HEK293 (cell line): ENCODE data around the gene RSPRY1.
A peak's percentile ranks its signal among the peaks of the same experiment; 100 is the strongest.

Experiments used
- CTCF ChIA-PET: fragments of 350-600 bp; formaldehyde crosslinking; extraction: SDS; loops from one replicate; lab custom pipeline; 2021; ENCODE audit warnings: antibody characterized with exemption; lab: Yijun Ruan, JAX
- POLR2A ChIA-PET: fragments of 300-600 bp; formaldehyde crosslinking; extraction: SDS; loops from one replicate; lab custom pipeline; 2020; ENCODE audit warnings: antibody characterized with exemption, inconsistent platforms; lab: Yijun Ruan, JAX
- H3K27ac ChIP-seq: fragments of 200-500 bp; sonication (Bioruptor generic); 2 replicates; pipeline ENCODE4 v1.5.1; 2014; ENCODE audit warnings: low read depth, low read length, control low read depth, inconsistent platforms; ENCODE audit errors: extremely low read depth
- H3K36me3 ChIP-seq, 2 experiments: fragments of 200-500 bp in 1 of 2; sonication (Bioruptor generic) in 1 of 2; 1 replicate in 1 of 2; 2 replicates in 1 of 2; pipeline ENCODE4 v1.5.1; 2014 to 2017; ENCODE audit warnings: inconsistent platforms in 2 of 2, low read length in 2 of 2; ENCODE audit not compliant: control insufficient read depth in 2 of 2, insufficient read depth in 1 of 2
- H3K4me1 ChIP-seq: fragments of 200-500 bp; sonication (Bioruptor generic); 2 replicates; pipeline ENCODE4 v1.5.1; 2014; ENCODE audit warnings: mild to moderate bottlenecking, low read length, inconsistent platforms; ENCODE audit not compliant: control insufficient read depth, insufficient read depth
- H3K4me3 ChIP-seq: 2 replicates; pipeline ENCODE4 v1.5.1; 2011; ENCODE audit warnings: low read depth, mild to moderate bottlenecking, control low read depth, low read length, moderate library complexity
- H3K9me3 ChIP-seq: fragments of 200-500 bp; sonication (Bioruptor generic); 2 replicates; pipeline ENCODE4 v1.5.1; 2014; ENCODE audit warnings: low read depth, low read length, inconsistent platforms; ENCODE audit not compliant: control insufficient read depth, insufficient read depth
- GLIS2 ChIP-seq: fragments of 450-650 bp; formaldehyde crosslinking; IDR thresholded peaks from 2 replicates; pipeline ENCODE4 v1.5.1; 2016; ENCODE audit warnings: missing biosample characterization, missing genetic modification characterization
- IKZF3 ChIP-seq: fragments of 450-650 bp; IDR thresholded peaks from 2 replicates; pipeline ENCODE4 v1.5.0; 2018; ENCODE audit warnings: missing biosample characterization, mild to moderate bottlenecking, missing genetic modification characterization, moderate library complexity
- OSR2 ChIP-seq: fragments of 450-650 bp; formaldehyde crosslinking; IDR thresholded peaks from 2 replicates; pipeline ENCODE4 v1.5.1; 2016; ENCODE audit warnings: missing biosample characterization, missing genetic modification characterization
- TSHZ1 ChIP-seq: fragments of 450-650 bp; formaldehyde crosslinking; IDR thresholded peaks from 2 replicates; pipeline ENCODE4 v1.5.1; 2016; ENCODE audit warnings: missing biosample characterization, missing genetic modification characterization, borderline replicate concordance
- ZBTB44 ChIP-seq: fragments of 450-650 bp; IDR thresholded peaks from 2 replicates; pipeline ENCODE4 v1.5.1; 2018; ENCODE audit warnings: missing biosample characterization, mild to moderate bottlenecking, missing genetic modification characterization
- ZFHX2 ChIP-seq: fragments of 450-650 bp; formaldehyde crosslinking; conservative IDR thresholded peaks from 2 replicates; pipeline ENCODE4 v1.5.1; 2016; ENCODE audit warnings: missing biosample characterization, missing genetic modification characterization
- ZFP69B ChIP-seq: fragments of 450-650 bp; formaldehyde crosslinking; IDR thresholded peaks from 2 replicates; pipeline ENCODE4 v1.5.1; 2016; ENCODE audit warnings: missing biosample characterization, missing genetic modification characterization
- ZNF138 ChIP-seq: fragments of 450-650 bp; formaldehyde crosslinking; IDR thresholded peaks from 2 replicates; pipeline ENCODE4 v1.5.1; 2016; ENCODE audit warnings: missing biosample characterization, missing genetic modification characterization, borderline replicate concordance
- ZNF19 ChIP-seq: fragments of 450-650 bp; formaldehyde crosslinking; IDR thresholded peaks from 2 replicates; pipeline ENCODE4; 2016; ENCODE audit warnings: missing biosample characterization, missing genetic modification characterization, low read depth
- ZNF214 ChIP-seq: fragments of 450-650 bp; formaldehyde crosslinking; IDR thresholded peaks from 2 replicates; pipeline ENCODE4 v1.5.1; 2017; ENCODE audit warnings: missing biosample characterization, mild to moderate bottlenecking, missing genetic modification characterization, borderline replicate concordance
- ZNF335 ChIP-seq: fragments of 450-650 bp; formaldehyde crosslinking; conservative IDR thresholded peaks from 2 replicates; pipeline ENCODE4 v1.5.1; 2016; ENCODE audit warnings: missing biosample characterization, missing genetic modification characterization
- ZNF426 ChIP-seq: fragments of 450-650 bp; formaldehyde crosslinking; IDR thresholded peaks from 2 replicates; pipeline ENCODE4 v1.5.1; 2017; ENCODE audit warnings: missing biosample characterization, missing genetic modification characterization, mild to moderate bottlenecking, inconsistent platforms, moderate library complexity
- ZNF513 ChIP-seq: fragments of 450-650 bp; IDR thresholded peaks from 2 replicates; pipeline ENCODE4 v1.5.1; 2018; ENCODE audit warnings: missing biosample characterization, missing genetic modification characterization
- ZNF544 ChIP-seq: fragments of 450-650 bp; formaldehyde crosslinking; IDR thresholded peaks from 2 replicates; pipeline ENCODE4 v1.5.0; 2017; ENCODE audit warnings: missing biosample characterization, missing genetic modification characterization
- ZNF585B ChIP-seq: fragments of 450-650 bp; formaldehyde crosslinking; IDR thresholded peaks from 2 replicates; pipeline ENCODE4 v1.5.1; 2016; ENCODE audit warnings: missing biosample characterization, missing genetic modification characterization
- ZNF626 ChIP-seq: fragments of 450-650 bp; sonication (Bioruptor Pico); formaldehyde crosslinking; IDR thresholded peaks from 2 replicates; pipeline ENCODE4 v1.5.1; 2018; ENCODE audit warnings: missing biosample characterization, missing genetic modification characterization, inconsistent platforms
- ZNF664 ChIP-seq: fragments of 450-650 bp; formaldehyde crosslinking; IDR thresholded peaks from 2 replicates; pipeline ENCODE4 v1.5.1; 2016; ENCODE audit warnings: missing biosample characterization, missing genetic modification characterization
- ZNF670 ChIP-seq: fragments of 450-650 bp; formaldehyde crosslinking; IDR thresholded peaks from 2 replicates; pipeline ENCODE4 v1.5.1; 2016; ENCODE audit warnings: missing biosample characterization, missing genetic modification characterization, low read depth
- ZNF704 ChIP-seq: fragments of 450-650 bp; formaldehyde crosslinking; IDR thresholded peaks from 2 replicates; pipeline ENCODE4 v1.5.1; 2016; ENCODE audit warnings: missing biosample characterization, missing genetic modification characterization
- ZNF707 ChIP-seq: fragments of 450-650 bp; formaldehyde crosslinking; IDR thresholded peaks from 2 replicates; pipeline ENCODE4 v1.5.1; 2016; ENCODE audit warnings: missing biosample characterization, missing genetic modification characterization
- TF ChIP-seq, protein P1 (sequence below): fragments of 450-650 bp; formaldehyde crosslinking; IDR thresholded peaks from 2 replicates; pipeline ENCODE4 v1.5.1; 2016; ENCODE audit warnings: missing biosample characterization, missing genetic modification characterization

Gene RSPRY1

DNA sequence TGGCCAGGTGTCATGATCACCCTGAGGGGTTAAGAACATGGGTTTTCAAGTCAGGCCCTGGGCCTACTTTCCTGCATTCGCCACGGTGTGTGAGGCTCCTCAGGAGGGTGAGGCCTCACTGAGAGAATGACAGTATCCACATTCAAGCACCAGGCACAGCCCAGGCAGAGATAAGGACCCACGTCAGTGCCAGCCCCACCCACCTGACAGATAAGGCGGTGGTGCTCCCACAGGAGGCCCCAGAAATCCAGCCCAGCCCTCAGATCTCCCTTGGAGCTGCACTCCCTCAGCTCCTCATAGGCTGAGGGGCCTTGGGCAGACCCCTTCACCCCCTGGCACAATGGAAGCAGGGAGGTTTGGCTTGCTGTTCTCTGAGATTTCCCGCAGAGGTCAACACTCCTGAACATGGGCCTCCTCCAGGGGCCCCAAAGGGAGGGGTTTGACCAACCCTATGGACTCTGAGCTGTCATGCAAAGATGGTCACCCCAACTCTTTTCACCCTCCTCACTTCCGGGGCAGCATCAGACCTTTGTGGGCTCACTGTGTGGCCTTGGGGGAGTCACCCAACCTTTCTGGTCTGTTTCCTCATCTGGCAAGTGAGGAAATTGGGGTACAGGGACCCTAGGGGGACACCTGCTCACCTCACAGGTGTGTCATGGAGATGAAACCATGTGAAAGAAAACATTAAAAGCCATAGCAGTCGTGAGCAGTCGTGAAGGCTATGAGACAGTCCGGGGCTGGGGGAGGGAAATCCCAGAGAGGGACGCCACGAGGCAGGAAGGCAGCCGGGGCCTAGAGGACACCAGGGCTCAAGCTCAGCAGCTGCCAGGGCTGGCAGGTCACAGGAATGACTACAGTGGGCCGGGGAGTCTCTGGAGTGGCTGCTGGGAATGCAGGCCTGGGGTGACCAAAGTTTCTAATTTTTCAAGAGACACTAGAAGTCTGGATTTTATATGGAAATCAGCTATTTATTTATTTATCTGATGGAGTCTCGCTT lies 83.0 kb downstream of the RSPRY1 start (continued):
- TF ChIP-seq, protein P1, sequence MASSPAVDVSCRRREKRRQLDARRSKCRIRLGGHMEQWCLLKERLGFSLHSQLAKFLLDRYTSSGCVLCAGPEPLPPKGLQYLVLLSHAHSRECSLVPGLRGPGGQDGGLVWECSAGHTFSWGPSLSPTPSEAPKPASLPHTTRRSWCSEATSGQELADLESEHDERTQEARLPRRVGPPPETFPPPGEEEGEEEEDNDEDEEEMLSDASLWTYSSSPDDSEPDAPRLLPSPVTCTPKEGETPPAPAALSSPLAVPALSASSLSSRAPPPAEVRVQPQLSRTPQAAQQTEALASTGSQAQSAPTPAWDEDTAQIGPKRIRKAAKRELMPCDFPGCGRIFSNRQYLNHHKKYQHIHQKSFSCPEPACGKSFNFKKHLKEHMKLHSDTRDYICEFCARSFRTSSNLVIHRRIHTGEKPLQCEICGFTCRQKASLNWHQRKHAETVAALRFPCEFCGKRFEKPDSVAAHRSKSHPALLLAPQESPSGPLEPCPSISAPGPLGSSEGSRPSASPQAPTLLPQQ (tag by site-specific recombination) = 0 out of 2 replicates have a peak, but pooled peaks have one; percentile 27
- TF ChIP-seq ZNF335 (peak; percentile 53), ZBTB44 (tag by site-specific recombination) (no peak), GLIS2 (tag by site-specific recombination) (no peak), ZNF214 (tag by site-specific recombination) (no peak), ZNF707 (tag by site-specific recombination) (no peak), ZNF138 (tag by site-specific recombination) (no peak), ZNF585B (tag by site-specific recombination) (no peak), ZNF626 (tag by site-specific recombination) (no peak), ZFHX2 (peak; percentile 65), ZNF704 (tag by site-specific recombination) (no peak), ZNF544 (no peak), TSHZ1 (tag by site-specific recombination) (no peak), OSR2 (tag by site-specific recombination) (no peak), IKZF3 (no peak)

- no peaks in the 10 kb centered on the region for H3K36me3 ChIP-seq
- no peaks in the 10 kb centered on the region for H3K9me3 ChIP-seq
- no peak overlapping the region for H3K27ac ChIP-seq
- no peak overlapping the region for H3K4me3 ChIP-seq
- TF ChIP-seq ZNF426 (no peak), ZNF664 (tag by site-specific recombination) (no peak), ZBTB44 (tag by site-specific recombination) (no peak), ZNF670 (no peak), ZFP69B (no peak), ZNF19 (tag by site-specific recombination) (no peak), ZNF513 (tag by site-specific recombination) (no peak)
- CTCF ChIA-PET = no interaction called here
- peaks cover 4% of the 10 kb centered on the region for H3K4me1 ChIP-seq
- POLR2A ChIA-PET = no interaction called here
These were observed 84.3 kb downstream of the RSPRY1 start for GRCh38 chr16:57270221-57271062.
